Heart right ventricle (tissue), 16 donors: Measurements from ENCODE around the gene PYGM. TPM values are rescaled to one million over a fixed set of nuclear protein-coding genes. Genes with fewer than 3 reads are reported as not detected.

ENCODE experiments used
- ATAC-seq, 8 donors: fragments of 200-7000 bp; cut with Tn5 transposase; one replicate each; pipeline ENCODE4 v1.9.1; 2020; ENCODE audit warnings: mild to moderate bottlenecking in 8 of 8, moderate library complexity in 8 of 8, moderate number of reproducible peaks in 1 of 8
- DNase-seq, 2 donors: peaks; one replicate each; pipeline ENCODE4 v3.0.0-alpha.2; 2020
- H3K27ac ChIP-seq, 10 donors: fragments of 200-600 bp; sonication (generic) in 2 of 10; one replicate each; pipeline versions ENCODE4 v1.5.0 to v1.8.0; 2020 to 2022; ENCODE audit warnings: mild to moderate bottlenecking in 3 of 10
- H3K27me3 ChIP-seq, 7 donors: fragments of 200-600 bp; one replicate each; pipeline ENCODE4 v1.8.0; 2021 to 2022; ENCODE audit warnings: mild to moderate bottlenecking in 2 of 7
- H3K36me3 ChIP-seq, 9 donors: fragments of 200-600 bp; sonication (generic) in 1 of 9; one replicate each; pipeline versions ENCODE4 v1.5.0 to v1.8.0; 2020 to 2022; ENCODE audit warnings: mild to moderate bottlenecking in 2 of 9
- H3K4me1 ChIP-seq, 9 donors: fragments of 200-600 bp; sonication (generic) in 1 of 9; one replicate each; pipeline versions ENCODE4 v1.5.0 to v1.8.0; 2020 to 2022; ENCODE audit warnings: mild to moderate bottlenecking in 4 of 9
- H3K4me3 ChIP-seq, 10 donors: fragments of 200-600 bp; sonication (generic) in 2 of 10; one replicate each; pipeline versions ENCODE4 v1.5.0 to v1.8.0; 2020 to 2022; ENCODE audit warnings: mild to moderate bottlenecking in 7 of 10, moderate library complexity in 2 of 10
- H3K9me3 ChIP-seq, 11 donors: fragments of 200-600 bp in 10 of 11; sonication (generic) in 2 of 11; one replicate each; pipeline versions ENCODE4 v1.5.0 to v1.8.0; 2013 to 2022; ENCODE audit warnings: mild to moderate bottlenecking in 2 of 11, control low read depth in 1 of 11, moderate library complexity in 1 of 11
- CTCF ChIP-seq, 9 donors: fragments of 200-600 bp; sonication (generic) in 2 of 9; IDR thresholded peaks; one replicate each; pipeline versions ENCODE4 v1.5.0 to v1.8.0; 2021 to 2022; ENCODE audit warnings: antibody characterized with exemption in 9 of 9, mild to moderate bottlenecking in 5 of 9, moderate library complexity in 1 of 9
- WGBS, 2 donors: extraction: QIAGEN DNeasy Blood & Tissue Kit; methylation state at CpG; one replicate each; pipeline ENCODE4 v1.1.7; 2013; ENCODE audit warnings: inconsistent platforms in 1 of 2; 5-methylcytosine and 5-hydroxymethylcytosine counted together
- intact Hi-C, 10 donors: fragments of 100-400 bp; cut with DNase I; formaldehyde crosslinking; loops; one replicate each; pipeline versions ENCODE4 v1.11.1 to v1.14.2; 2022
- polyA plus RNA-seq, 2 donors: library from polyadenylated mRNA; stranded (reverse); fragments of 200-250 nt; gene quantifications; one replicate each; pipeline ENCODE4 v1.2.3, GENCODE V29; 2013
- total RNA-seq, 10 donors: library from RNA; stranded (reverse); fragmentation: NEBNext Ultra II Directional in 3 of 10; extraction: Animal tissue kit (Norgen Biotek cat#: 25700) in 3 of 10; gene quantifications; one replicate each; pipeline versions ENCODE4 v1.2.1 to v1.2.4, GENCODE V29; 2021 to 2023
- donor health status: Arrhythmogenic right ventricular cardiomyopathy.
- donor health status: ischemic (EF 13 %, LVEDD 7.1; RV severe dilation, severe dysfunction).
- donor health status: healthy with polysubstance abuse.
- donor health status: DM: no; HTN: yes; CAD: no.
- donor health status: DM: no; HTN: no; CAD: no.
- donor health status: ischemic (EF 25% LVEDD 6.9; RV normal size, moderate dysfunction).
- donor health status: ischemic (EF 25% LVEDD 5.7; RV mildly dilated, moderate dysfunction).
- donor health status: healthy.
- donor health status: DM: yes; HTN: yes; CAD: no.
- donor health status: Ischemic cardiomyopathy.
- donor health status: ischemic (EF 35%, LVEDD 5.7; RV mildly dilated, moderate dysfunction).
- donor health status: nonischemic (EF 11% LVEDD 7.7; RV severe dilation, severe dysfunction).
- donor health status: DM: yes; HTN: yes; CAD: no.
- donor health status: PGD.
- donor health status: ischemic (EF 29% LVEDD 5.4; RV normal size, mild dysfunction).
- donor health status: nonischemic (EF 23%, LVEDD 6.1; RV moderate dilation, normal function).

The PYGM gene
- total and polyA plus RNA-seq, 12 donors = 11.3 to 249 (median 115) TPM

- no peaks in the 10 kb centered on the region for H3K27me3 ChIP-seq
- no peak for DNase-seq
- no peaks in the 10 kb centered on the region for H3K9me3 ChIP-seq
- 98 to 99% methylated on average over 11 of the region's 11 CpGs for WGBS, 2 donors
- no peak overlapping the region for H3K4me3 ChIP-seq
- peaks cover 0 to 52% (median 0%) of the 10 kb centered on the region in 9 donors for H3K36me3 ChIP-seq
- no peak overlapping the region for H3K27ac ChIP-seq
- peaks cover 0 to 4% (median 0%) of the 10 kb centered on the region in 9 donors for H3K4me1 ChIP-seq
- intact Hi-C loops = loop anchor here in 1 of 10 donors (5.0 kb wide), 1 partner anchor 42 kb away; no protein-coding TSS in a partner anchor
- no peak for TF ChIP-seq CTCF (IDR thresholded peaks at IDR 0.05)
- no peak for ATAC-seq
Measured at GRCh38 chr11:64728757-64729365, 30.9 kb downstream of the PYGM start.

- WGBS, 2 donors = 81 to 84% methylated on average over 7 of the region's 7 CpGs
- H3K27ac ChIP-seq = no peak overlapping the region
- H3K27me3 ChIP-seq = peaks cover 0 to 9% (median 5%) of the 10 kb centered on the region in 7 donors
- H3K4me1 ChIP-seq = peaks cover 0 to 12% (median 5%) of the 10 kb centered on the region in 9 donors
- DNase-seq (no peak), ATAC-seq (no peak)
- no peak overlapping the region for H3K4me3 ChIP-seq
- H3K9me3 ChIP-seq = no peaks in the 10 kb centered on the region
- intact Hi-C loops = loop anchor here in 1 of 10 donors (5.0 kb wide), 1 partner anchor 40 kb away; no protein-coding TSS in a partner anchor
- TF ChIP-seq CTCF (IDR thresholded peaks at IDR 0.05) = no peak
- peaks cover 0 to 38% (median 0%) of the 10 kb centered on the region in 9 donors for H3K36me3 ChIP-seq
Measured at GRCh38 chr11:64726867-64727530, 32.8 kb downstream of the PYGM start.

GRCh38 chr11:64726211-64726641, 33.5 kb downstream of the PYGM start:
- Histone ChIP-seq H3K4me1 (peaks cover 0 to 12% (median 5%) of the 10 kb centered on the region in 9 donors), H3K27ac (no peak overlapping the region), H3K9me3 (no peaks in the 10 kb centered on the region), H3K36me3 (peaks cover 0 to 31% (median 0%) of the 10 kb centered on the region in 9 donors), H3K4me3 (no peak overlapping the region), H3K27me3 (peaks cover 0 to 16% (median 13%) of the 10 kb centered on the region in 7 donors)
- WGBS, 2 donors = 48 to 55% methylated on average over 9 of the region's 9 CpGs
- TF ChIP-seq CTCF (IDR thresholded peaks at IDR 0.05) = no peak
- ATAC-seq (no peak), DNase-seq (no peak)
- intact Hi-C loops = loop anchor here in 1 of 10 donors (5.0 kb wide), 1 partner anchor 39 kb away; no protein-coding TSS in a partner anchor

GRCh38 chr11:64724863-64725532, 34.8 kb downstream of the PYGM start:
- Histone ChIP-seq H3K4me3 (no peak overlapping the region), H3K9me3 (no peaks in the 10 kb centered on the region), H3K27ac (no peak overlapping the region), H3K4me1 (peaks cover 0 to 10% (median 5%) of the 10 kb centered on the region in 9 donors), H3K36me3 (peaks cover 0 to 19% (median 0%) of the 10 kb centered on the region in 9 donors), H3K27me3 (peaks cover 0 to 29% (median 23%) of the 10 kb centered on the region in 7 donors)
- no peak for TF ChIP-seq CTCF (IDR thresholded peaks at IDR 0.05)
- 67 to 75% methylated on average over 7 of the region's 7 CpGs for WGBS, 2 donors
- no peak for DNase-seq
- ATAC-seq = no peak
- intact Hi-C loops = loop anchor here in 5 of 10 donors (2.0 to 5.0 kb wide), 3 partner anchors 36 to 173 kb away; no protein-coding TSS in a partner anchor
